Measurements from ENCODE around the gene NAT16.

The NAT16 gene

GRCh38 chr7:101170617-101171441 lies 9.3 kb downstream of the NAT16 start:
- DNase-seq, result no peak

GRCh38 chr7:101169838-101170551 lies 10.1 kb downstream of the NAT16 start:
- peak; percentile 56 to 72 (median 68) for DNase-seq

- no peak for DNase-seq
Measured at GRCh38 chr7:101169110-101169837, 10.8 kb downstream of the NAT16 start.

- no peak for DNase-seq
Measured at GRCh38 chr7:101168412-101169049, 11.6 kb downstream of the NAT16 start.

GRCh38 chr7:101167645-101168411 lies 12.3 kb downstream of the NAT16 start:
- no peak for DNase-seq

- DNase-seq, result no peak
Measured at GRCh38 chr7:101166909-101167644, 13.0 kb downstream of the NAT16 start.

- DNase-seq, result no peak
Measured at GRCh38 chr7:101166648-101166908, 13.5 kb downstream of the NAT16 start.

- DNase-seq, result no peak
Measured at GRCh38 chr7:101165958-101166647, 14.0 kb downstream of the NAT16 start.

GRCh38 chr7:101165075-101165957 lies 14.8 kb downstream of the NAT16 start, which contains the start of gene VGF:
Gene VGF, minus strand, starts transcription at chr7:101165569. Its CDS starts 726 bp downstream, at chr7:101164843.
- DNase-seq, result peak; percentile 83 to 94 (median 89)

- no peak for DNase-seq
Measured at GRCh38 chr7:101164071-101164840, 15.8 kb downstream of the NAT16 start.

GRCh38 chr7:101163279-101164070 lies 16.6 kb downstream of the NAT16 start:
- DNase-seq, result peak in 1 of 5 donors; percentile 47

GRCh38 chr7:101162551-101163278 lies 17.4 kb downstream of the NAT16 start:
- DNase-seq, result no peak

- DNase-seq, result no peak
Measured at GRCh38 chr7:101161692-101162471, 18.2 kb downstream of the NAT16 start.

GRCh38 chr7:101160910-101161309 lies 19.2 kb downstream of the NAT16 start:
- DNase-seq, result no peak

- no peak for DNase-seq
Measured at GRCh38 chr7:101159696-101160674, 20.1 kb downstream of the NAT16 start.
